GM21515 (cell line): ENCODE data around the gene CROCC2.
"Not testable (repeated sequence)": the region's sequence is repeated elsewhere in the genome, so short reads cannot be mapped to it uniquely, and the experiment has no call there.

ENCODE experiments used
- ATAC-seq: cut with Tn5 transposase; IDR thresholded peaks from one replicate; pipeline ENCODE4 v1.9.1; 2021; ENCODE audit not compliant: unreplicated experiment

Gene CROCC2

GRCh38 chr2:240964704-240965295, 58.7 kb downstream of the CROCC2 start:
- no peak for ATAC-seq

GRCh38 chr2:240965296-240965904, 59.3 kb downstream of the CROCC2 start:
- ATAC-seq: no peak

- no peak for ATAC-seq
These were observed 59.8 kb downstream of the CROCC2 start for GRCh38 chr2:240965905-240966456.

DNA sequence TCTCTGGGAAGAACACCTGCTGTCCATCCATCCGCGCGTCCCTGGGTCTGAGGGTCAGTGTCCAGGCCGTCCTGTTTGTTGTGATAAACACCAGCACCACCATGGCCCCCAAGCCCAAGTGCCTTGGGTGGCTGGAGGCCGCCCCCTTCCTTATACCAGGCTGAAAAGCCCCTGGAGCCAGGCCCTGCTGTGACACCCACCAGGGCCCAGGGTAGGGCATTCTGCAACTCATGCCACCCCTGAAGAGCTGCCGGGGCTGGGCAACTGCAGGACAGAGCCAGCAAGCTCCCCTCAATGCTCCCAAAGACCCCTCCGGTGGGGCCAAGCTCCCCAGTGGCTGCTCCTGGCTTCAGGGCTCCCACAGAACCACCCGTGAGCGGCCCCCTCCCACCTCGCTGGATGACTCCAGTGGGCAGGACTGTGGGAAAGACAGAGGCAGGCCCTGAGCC, 60.3 kb downstream of the CROCC2 start:
- no peak for ATAC-seq

DNA sequence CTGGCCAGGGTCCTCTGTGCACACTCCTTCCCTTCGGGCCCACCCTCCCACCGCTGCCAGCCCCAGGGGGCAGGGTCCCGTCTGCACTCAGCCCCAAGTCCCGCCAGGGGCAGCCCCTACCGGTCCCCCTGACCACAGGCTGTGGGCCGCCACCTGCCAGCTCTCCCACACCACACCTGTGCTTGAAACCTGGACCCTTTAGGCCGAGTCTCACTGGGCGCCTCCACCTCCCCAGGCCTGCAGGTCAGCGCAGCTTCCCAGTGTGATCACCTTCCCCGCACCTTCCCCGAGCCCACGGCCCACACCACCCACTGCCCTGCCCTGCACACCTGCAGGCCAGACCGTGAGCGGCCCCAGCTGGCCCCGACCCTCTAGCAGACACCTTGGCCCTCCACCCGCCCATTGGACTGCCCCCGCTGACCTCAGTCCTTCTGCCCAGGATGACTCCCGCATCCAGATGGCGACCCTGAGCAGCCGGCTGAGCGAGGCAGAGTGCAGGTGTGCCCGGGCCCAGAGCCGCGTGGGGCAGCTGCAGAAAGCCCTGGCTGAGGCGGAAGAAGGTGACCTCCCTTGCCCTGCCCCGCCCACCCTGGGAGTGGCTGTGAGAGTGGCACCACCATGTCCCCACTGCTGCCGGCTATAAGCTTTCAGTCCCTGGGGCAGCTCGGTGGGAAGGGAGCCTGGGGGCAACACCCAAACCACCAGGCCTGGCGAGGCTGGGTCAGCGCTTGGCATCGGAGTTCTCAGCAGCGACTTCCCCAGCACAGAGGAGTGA, 61.0 kb downstream of the CROCC2 start:
- ATAC-seq: no peak

GRCh38 chr2:240967681-240968621, 61.8 kb downstream of the CROCC2 start:
- no peak for ATAC-seq

- ATAC-seq: no peak
These were observed 62.8 kb downstream of the CROCC2 start for GRCh38 chr2:240968731-240969624.

DNA sequence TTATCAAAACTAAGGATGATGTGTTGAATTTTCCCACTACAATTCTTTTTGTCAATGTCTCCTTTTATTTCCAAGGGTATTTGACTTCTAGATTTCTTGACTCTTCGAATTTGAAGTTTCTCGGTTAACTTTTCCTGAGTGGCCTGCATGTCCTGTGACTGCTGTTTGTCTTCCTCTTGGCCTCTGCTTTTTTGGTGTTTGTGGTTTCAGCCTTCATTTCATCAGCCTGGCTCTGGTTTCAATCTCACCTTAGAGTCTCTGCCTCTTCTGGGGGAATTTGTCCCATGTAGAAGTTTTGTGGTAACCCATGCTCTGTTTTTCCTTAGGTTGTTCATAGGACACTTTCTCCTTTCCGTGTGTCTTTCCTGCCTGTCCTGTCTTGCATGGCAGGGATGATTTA, 64.0 kb downstream of the CROCC2 start:
- ATAC-seq: no peak

- ATAC-seq: no peak
These were observed 64.7 kb downstream of the CROCC2 start for GRCh38 chr2:240970816-240971215.

GRCh38 chr2:240972201-240972600, 66.1 kb downstream of the CROCC2 start:
- no peak for ATAC-seq

- ATAC-seq: no peak
These were observed 66.7 kb downstream of the CROCC2 start for GRCh38 chr2:240972636-240973521.

GRCh38 chr2:240974771-240975572, 68.8 kb downstream of the CROCC2 start:
- no peak for ATAC-seq

DNA sequence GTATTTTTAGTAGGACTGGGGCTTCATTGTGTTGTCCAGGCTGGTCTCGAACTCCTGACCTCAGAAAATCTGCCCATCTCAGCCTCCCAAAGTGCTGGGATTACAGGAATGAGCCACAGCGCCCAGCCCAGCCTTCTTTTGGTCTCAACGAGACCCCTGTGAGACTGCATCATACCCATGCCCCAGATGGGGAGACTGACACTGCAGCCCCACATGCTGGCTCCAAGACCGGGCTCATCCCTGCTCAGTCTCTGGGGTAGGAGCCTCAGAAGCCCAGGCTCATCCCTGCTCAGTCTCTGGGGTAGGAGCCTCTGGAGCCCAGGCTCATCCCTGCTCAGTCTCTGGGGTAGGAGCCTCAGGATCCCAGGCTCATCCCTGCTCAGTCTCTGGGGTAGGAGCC, 69.8 kb downstream of the CROCC2 start:
- ATAC-seq: not testable (repeated sequence)

DNA sequence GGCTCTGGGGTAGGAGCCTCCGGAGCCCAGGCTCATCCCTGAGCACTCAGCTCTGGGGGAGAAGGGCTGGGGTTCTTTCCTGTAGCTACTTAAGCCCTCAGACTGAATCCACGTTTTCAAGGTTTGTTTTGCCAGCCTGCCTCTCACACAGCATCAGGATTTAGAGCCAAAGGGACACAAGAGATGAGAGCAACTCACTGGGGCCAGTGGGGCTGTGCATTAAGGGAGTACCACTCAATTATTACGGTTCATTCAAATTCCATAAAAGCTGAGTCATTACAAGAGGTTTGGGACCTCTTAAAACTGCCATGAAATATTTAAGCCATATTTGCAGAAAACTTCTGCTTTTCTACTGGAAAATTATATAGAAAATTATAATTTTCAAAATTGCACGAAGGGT, 75.1 kb downstream of the CROCC2 start:
- no peak for ATAC-seq

- ATAC-seq: no peak
These were observed 76.0 kb downstream of the CROCC2 start for GRCh38 chr2:240981871-240982800.

DNA sequence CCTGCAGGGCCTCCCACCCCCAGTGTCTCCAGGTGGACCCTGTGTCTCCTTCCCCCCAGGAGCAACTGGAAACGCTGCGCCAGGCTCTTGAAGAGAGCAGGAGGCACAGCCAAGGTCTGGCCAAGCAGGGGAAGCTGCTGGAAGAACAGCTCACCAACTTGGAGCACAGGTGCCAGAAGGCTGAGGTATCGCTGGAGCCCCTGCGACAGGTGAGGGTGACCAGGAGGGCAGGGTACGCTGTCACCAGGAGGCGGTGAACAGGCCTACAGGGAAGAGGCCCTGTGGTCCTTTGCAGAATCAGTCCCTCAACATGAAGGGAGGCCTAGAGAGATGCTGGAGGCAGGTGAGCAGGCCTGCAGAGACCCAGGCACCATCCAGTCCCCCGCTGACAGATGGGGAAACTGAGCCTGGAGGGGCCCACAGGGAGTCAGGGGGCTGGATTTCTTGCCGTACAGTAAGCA, 76.7 kb downstream of the CROCC2 start:
- no peak for ATAC-seq
